Peyer's patch (tissue), 4 donors: ENCODE measurements around the gene SLC8A2. TPM values are rescaled to one million over a fixed set of nuclear protein-coding genes. Genes with fewer than 3 reads are reported as not detected.

ENCODE experiments used
- DNase-seq, 3 donors: peaks; one replicate each; pipeline ENCODE4 v3.0.0-alpha.2; 2017 to 2019
- H3K27ac ChIP-seq, 4 donors: fragments of 200-600 bp; sonication (generic); one replicate each; pipeline ENCODE4 v1.5.1; 2016 to 2019
- H3K27me3 ChIP-seq, 2 donors: fragments of 200-600 bp; sonication (generic); one replicate each; pipeline ENCODE4 v1.5.1; 2019
- H3K36me3 ChIP-seq, 3 donors: fragments of 200-600 bp; sonication (generic); one replicate each; pipeline ENCODE4 v1.5.1; 2016 to 2019
- H3K4me1 ChIP-seq, 4 donors: fragments of 200-600 bp; sonication (generic); one replicate each; pipeline ENCODE4 v1.5.1; 2016 to 2019
- H3K4me3 ChIP-seq, 4 donors: fragments of 200-600 bp; sonication (generic); 1 replicate in 3 of 4; 2 replicates in 1 of 4; pipeline ENCODE4 v1.5.1; 2016 to 2019; ENCODE audit warnings: mild to moderate bottlenecking in 1 of 4
- H3K9me3 ChIP-seq, 4 donors: fragments of 200-600 bp; sonication (generic); one replicate each; pipeline ENCODE4 v1.5.1; 2016 to 2019; ENCODE audit warnings: mild to moderate bottlenecking in 1 of 4
- CTCF ChIP-seq, 6 experiments: fragments of 450-650 bp in 4 of 6; fragments of 200-600 bp in 2 of 6; sonication (generic) in 1 of 6; IDR thresholded peaks; one replicate each; pipeline ENCODE4 v1.5.1; 2017 to 2019; ENCODE audit warnings: antibody characterized with exemption in 6 of 6, mild to moderate bottlenecking in 3 of 6, moderate library complexity in 1 of 6
- POLR2A ChIP-seq, 2 donors: fragments of 450-650 bp; IDR thresholded peaks; one replicate each; pipeline ENCODE4 v1.5.1; 2017; ENCODE audit warnings: antibody characterized with exemption in 2 of 2, mild to moderate bottlenecking in 2 of 2, moderate library complexity in 2 of 2
- total RNA-seq, 4 donors: library from RNA; depleted of rRNA; stranded (reverse); fragments of >200 nt; gene quantifications; one replicate each; pipeline ENCODE4 v1.1.0, GENCODE V29; 2016

Gene SLC8A2
- total RNA-seq, 4 donors from 2014 or later = 0.53 to 0.85 TPM; not detected in 2

GRCh38 chr19:47492571-47493377, 21.1 kb upstream of the SLC8A2 start:
- Histone ChIP-seq H3K9me3 (no peaks in the 10 kb centered on the region), H3K4me3 (no peak overlapping the region), H3K36me3 (peaks cover 0 to 84% (median 0%) of the 10 kb centered on the region in 3 donors), H3K27ac (no peak overlapping the region), H3K27me3 (no peaks in the 10 kb centered on the region), H3K4me1 (no peaks in the 10 kb centered on the region)
- TF ChIP-seq POLR2A (IDR thresholded peaks at IDR 0.05) (no peak), CTCF (IDR thresholded peaks at IDR 0.05) (no peak)
- no peak for DNase-seq

GRCh38 chr19:47492137-47492533, 20.4 kb upstream of the SLC8A2 start:
- no peaks in the 10 kb centered on the region for H3K9me3 ChIP-seq
- H3K4me3 ChIP-seq = no peak overlapping the region
- peaks cover 0 to 2% (median 0%) of the 10 kb centered on the region in 4 donors for H3K4me1 ChIP-seq
- TF ChIP-seq POLR2A (IDR thresholded peaks at IDR 0.05) = no peak
- no peak for TF ChIP-seq CTCF (IDR thresholded peaks at IDR 0.05)
- H3K27ac ChIP-seq = no peak overlapping the region
- peaks cover 0 to 83% (median 0%) of the 10 kb centered on the region in 3 donors for H3K36me3 ChIP-seq
- no peak for DNase-seq
- H3K27me3 ChIP-seq = no peaks in the 10 kb centered on the region

GRCh38 chr19:47491358-47492136, 19.9 kb upstream of the SLC8A2 start:
- H3K4me1 ChIP-seq = peaks cover 0 to 5% (median 0%) of the 10 kb centered on the region in 4 donors
- no peak for DNase-seq
- no peak for TF ChIP-seq CTCF (IDR thresholded peaks at IDR 0.05)
- no peak for TF ChIP-seq POLR2A (IDR thresholded peaks at IDR 0.05)
- H3K9me3 ChIP-seq = no peaks in the 10 kb centered on the region
- no peak overlapping the region for H3K4me3 ChIP-seq
- H3K36me3 ChIP-seq = peaks cover 0 to 83% (median 0%) of the 10 kb centered on the region in 3 donors
- H3K27ac ChIP-seq = no peak overlapping the region
- no peaks in the 10 kb centered on the region for H3K27me3 ChIP-seq

- Histone ChIP-seq H3K4me1 (peaks cover 0 to 5% (median under 1%) of the 10 kb centered on the region in 4 donors), H3K27ac (no peak overlapping the region), H3K36me3 (peaks cover 0 to 76% (median 0%) of the 10 kb centered on the region in 3 donors), H3K9me3 (no peaks in the 10 kb centered on the region), H3K4me3 (no peak overlapping the region), H3K27me3 (no peaks in the 10 kb centered on the region)
- no peak for TF ChIP-seq POLR2A (IDR thresholded peaks at IDR 0.05)
- TF ChIP-seq CTCF (IDR thresholded peaks at IDR 0.05) = no peak
- DNase-seq = no peak
Measured at GRCh38 chr19:47490847-47491246, 19.2 kb upstream of the SLC8A2 start.

GRCh38 chr19:47490031-47490430, 18.3 kb upstream of the SLC8A2 start:
- DNase-seq = no peak
- H3K9me3 ChIP-seq = no peaks in the 10 kb centered on the region
- TF ChIP-seq POLR2A (IDR thresholded peaks at IDR 0.05) (no peak), CTCF (IDR thresholded peaks at IDR 0.05) (no peak)
- no peak overlapping the region for H3K27ac ChIP-seq
- H3K36me3 ChIP-seq = peaks cover 0 to 68% (median 0%) of the 10 kb centered on the region in 3 donors
- H3K4me3 ChIP-seq = no peak overlapping the region
- H3K27me3 ChIP-seq = no peaks in the 10 kb centered on the region
- peaks cover 0 to 8% (median 5%) of the 10 kb centered on the region in 4 donors for H3K4me1 ChIP-seq
